NCI-H748 treated with DMSO at 0.1 percent for 48 hours (cell line): ENCODE data around the gene ZNF296.
A peak's percentile ranks its signal among the peaks of the same experiment; 100 is the strongest.
"Not testable (repeated sequence)": the region's sequence is repeated elsewhere in the genome, so short reads cannot be mapped to it uniquely, and the experiment has no call there.

Experiments used
- DNase-seq: peaks from one replicate; lab custom pipeline; 2025; lab: John Stamatoyannopoulos, UW

ZNF296 gene

GRCh38 chr19:45076029-45076850, at the start of gene ZNF296:
Gene ZNF296 (minus strand): TSS chr19:45076478. CDS start chr19:45076373, 105 bp downstream.
- DNase-seq, result peak; percentile 52

GRCh38 chr19:45125360-45125759, 49.1 kb upstream of the ZNF296 start:
- no peak for DNase-seq

GRCh38 chr19:45124021-45124420, 47.7 kb upstream of the ZNF296 start:
- DNase-seq, result no peak

- DNase-seq, result no peak
Observed at GRCh38 chr19:45123440-45123850, 47.2 kb upstream of the ZNF296 start.

- no peak for DNase-seq
Observed at GRCh38 chr19:45122832-45123231, 46.6 kb upstream of the ZNF296 start.

GRCh38 chr19:45121827-45122345, 45.6 kb upstream of the ZNF296 start:
- DNase-seq, result no peak

- DNase-seq, result no peak
Observed at GRCh38 chr19:45119582-45119981, 43.3 kb upstream of the ZNF296 start.

GRCh38 chr19:45118591-45119355, 42.5 kb upstream of the ZNF296 start:
- DNase-seq, result not testable (repeated sequence)

- DNase-seq, result no peak
Observed at GRCh38 chr19:45118106-45118505, 41.8 kb upstream of the ZNF296 start.

- DNase-seq, result no peak
Observed at GRCh38 chr19:45117671-45118070, 41.4 kb upstream of the ZNF296 start.

- DNase-seq, result no peak
Observed at GRCh38 chr19:45117167-45117594, 40.9 kb upstream of the ZNF296 start.

GRCh38 chr19:45115809-45116615, 39.7 kb upstream of the ZNF296 start:
- DNase-seq, result no peak

- DNase-seq, result no peak
Observed at GRCh38 chr19:45114116-45114515, 37.8 kb upstream of the ZNF296 start.

- peak; percentile 99 for DNase-seq
Observed at GRCh38 chr19:45113628-45114027, 37.4 kb upstream of the ZNF296 start.

- DNase-seq, result no peak
Observed at GRCh38 chr19:45112111-45112827, 36.0 kb upstream of the ZNF296 start.

- DNase-seq, result no peak
Observed at GRCh38 chr19:45110851-45111266, 34.6 kb upstream of the ZNF296 start.

- DNase-seq, result no peak
Observed at GRCh38 chr19:45107621-45108150, 31.4 kb upstream of the ZNF296 start.

- not testable (repeated sequence) for DNase-seq
Observed at GRCh38 chr19:45106363-45106762, 30.1 kb upstream of the ZNF296 start.

- DNase-seq, result no peak
Observed at GRCh38 chr19:45104658-45105349, 28.5 kb upstream of the ZNF296 start.
